Measurements from ENCODE around the gene ADAMTS7.
"Not testable (repeated sequence)": the region's sequence is repeated elsewhere in the genome, so short reads cannot be mapped to it uniquely, and the experiment has no call there.

ADAMTS7 gene

DNA sequence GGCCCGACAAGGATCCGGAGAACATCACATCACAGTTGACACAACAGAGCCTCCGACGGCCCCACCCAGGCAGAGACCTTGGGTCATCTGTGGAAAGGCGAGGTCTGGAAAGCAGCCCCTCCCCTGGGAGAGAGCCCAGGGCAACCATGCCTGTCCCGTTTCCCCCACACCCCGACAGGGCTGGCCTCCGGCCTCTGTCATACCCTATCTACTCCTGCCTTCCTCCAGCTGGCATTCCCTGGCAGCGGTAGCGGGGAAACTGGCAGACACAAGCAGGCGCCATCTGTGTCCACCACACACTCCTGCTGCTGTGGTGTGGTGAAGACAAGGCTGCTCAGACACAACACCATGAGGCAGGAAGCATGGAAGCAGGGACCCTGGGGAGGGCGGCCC is 33.3 kb downstream of the ADAMTS7 start:
- not testable (repeated sequence) for DNase-seq

DNA sequence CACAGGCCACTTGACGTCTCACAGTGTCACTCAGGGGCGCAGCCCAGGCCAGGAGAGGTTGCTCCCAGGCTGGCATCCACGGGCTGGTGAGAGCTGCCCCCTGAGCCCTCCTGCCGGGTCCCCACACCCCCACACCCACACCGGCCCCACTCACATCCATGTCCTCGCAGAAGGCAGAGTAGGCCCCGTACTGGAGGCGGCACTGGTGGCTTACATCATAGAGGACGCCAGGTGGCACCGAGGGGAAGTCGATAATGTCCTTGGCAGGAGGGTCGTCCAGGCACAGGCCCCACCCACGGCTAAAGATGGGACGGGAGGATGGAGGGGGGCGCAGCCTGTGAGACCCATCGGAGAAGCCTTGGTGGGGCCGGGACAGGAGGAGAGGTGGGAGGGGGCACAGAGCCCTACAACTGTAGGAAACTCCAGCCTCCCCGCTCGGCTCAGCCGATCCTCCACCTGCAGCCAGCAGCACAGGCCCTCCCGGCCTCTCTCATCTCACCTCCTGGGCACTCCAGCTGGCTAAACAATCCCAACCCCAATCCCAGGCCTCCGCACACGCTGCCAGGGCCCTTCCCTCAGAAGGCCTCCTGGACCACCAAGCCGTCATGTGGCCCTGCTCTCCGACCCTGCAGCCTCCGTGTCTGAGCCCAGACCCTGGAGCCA is 33.8 kb downstream of the ADAMTS7 start:
- not testable (repeated sequence) for DNase-seq

DNA sequence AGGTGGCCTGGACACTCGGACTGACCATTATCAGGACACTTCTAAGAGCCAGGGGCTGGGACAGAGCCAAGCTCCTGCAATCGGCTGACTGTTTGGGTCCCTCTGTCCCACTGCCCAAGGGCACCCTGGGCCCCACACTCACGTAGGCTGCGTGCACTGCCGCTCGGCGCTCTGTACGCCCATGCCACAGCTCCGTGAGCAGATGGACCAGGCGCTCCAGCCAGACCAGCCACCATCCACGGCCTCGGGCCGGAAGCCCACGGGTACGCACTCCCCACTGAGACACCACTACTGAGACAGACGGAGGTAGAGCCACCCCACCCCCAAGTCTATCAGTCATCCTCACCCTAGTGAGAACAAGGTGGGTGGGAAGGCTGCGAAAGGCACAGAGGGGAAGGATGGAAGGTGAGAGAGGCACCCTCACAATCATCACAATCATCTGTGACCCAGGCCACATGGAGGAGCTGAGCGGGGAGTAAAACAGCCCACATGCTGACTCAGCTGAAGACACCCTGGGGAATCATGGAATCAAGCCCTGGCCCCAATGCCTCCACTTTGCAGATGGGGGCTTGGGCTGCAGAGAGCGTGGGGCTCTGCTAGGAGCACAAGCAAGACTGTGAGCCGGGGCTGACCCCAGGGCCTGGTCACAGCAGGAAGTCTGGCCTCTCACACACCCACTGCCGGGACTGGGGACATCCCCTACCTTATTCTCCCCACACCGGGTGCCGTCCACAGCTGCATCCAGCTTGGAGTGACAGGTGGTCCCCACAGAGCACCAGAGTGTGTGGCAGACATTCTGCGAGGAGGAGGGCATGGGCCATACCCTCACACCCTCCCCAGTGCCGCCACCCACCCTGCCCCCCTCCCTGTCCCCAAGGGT is 35.0 kb downstream of the ADAMTS7 start:
- not testable (repeated sequence) for DNase-seq

DNA sequence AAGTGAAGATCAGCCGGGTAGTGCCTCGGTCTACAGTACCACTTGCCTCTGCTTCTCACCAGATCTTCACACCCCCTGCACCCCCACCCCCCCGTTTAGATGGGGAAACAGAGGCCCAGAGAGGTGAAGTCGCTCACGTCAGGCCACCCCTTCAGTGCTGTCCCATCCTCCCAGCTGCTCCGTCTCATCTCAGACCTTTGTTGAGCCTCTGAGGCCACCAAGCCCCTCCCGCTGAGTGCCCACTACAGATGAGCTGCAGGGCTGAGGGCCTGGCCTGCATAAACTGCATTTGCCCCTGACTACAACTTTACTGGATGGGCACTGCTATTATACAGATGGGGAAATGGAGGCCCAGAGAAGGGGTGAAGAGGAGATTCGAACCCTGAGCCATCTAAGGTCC is 35.8 kb downstream of the ADAMTS7 start:
- DNase-seq: no peak

DNA sequence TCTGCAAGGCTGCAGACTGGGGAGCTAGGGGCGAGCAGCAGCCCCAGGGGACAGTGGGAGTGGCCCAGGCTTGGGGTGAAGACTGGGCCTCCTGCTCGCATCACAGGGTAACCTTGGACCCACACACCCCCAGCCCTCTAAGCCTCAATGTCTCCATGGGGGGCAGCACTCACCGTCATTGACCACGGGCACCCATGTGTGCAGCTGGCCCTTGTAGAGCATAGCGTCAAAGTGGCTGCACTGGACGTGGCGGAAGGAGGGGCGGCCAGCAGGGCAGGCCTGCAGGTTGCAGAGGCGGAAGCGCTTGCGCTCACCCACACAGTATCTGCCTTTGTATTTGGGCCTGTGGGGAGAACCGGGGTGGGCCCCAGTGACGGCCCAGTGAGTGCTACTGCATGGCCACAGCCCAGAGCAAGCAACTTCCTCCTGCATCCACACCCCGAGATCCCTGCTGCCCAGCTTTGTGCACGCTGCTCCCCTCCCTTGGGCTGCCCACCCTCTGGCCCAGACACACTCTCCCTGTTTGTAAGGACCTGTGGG is 36.7 kb downstream of the ADAMTS7 start:
- DNase-seq: not testable (repeated sequence)

DNA sequence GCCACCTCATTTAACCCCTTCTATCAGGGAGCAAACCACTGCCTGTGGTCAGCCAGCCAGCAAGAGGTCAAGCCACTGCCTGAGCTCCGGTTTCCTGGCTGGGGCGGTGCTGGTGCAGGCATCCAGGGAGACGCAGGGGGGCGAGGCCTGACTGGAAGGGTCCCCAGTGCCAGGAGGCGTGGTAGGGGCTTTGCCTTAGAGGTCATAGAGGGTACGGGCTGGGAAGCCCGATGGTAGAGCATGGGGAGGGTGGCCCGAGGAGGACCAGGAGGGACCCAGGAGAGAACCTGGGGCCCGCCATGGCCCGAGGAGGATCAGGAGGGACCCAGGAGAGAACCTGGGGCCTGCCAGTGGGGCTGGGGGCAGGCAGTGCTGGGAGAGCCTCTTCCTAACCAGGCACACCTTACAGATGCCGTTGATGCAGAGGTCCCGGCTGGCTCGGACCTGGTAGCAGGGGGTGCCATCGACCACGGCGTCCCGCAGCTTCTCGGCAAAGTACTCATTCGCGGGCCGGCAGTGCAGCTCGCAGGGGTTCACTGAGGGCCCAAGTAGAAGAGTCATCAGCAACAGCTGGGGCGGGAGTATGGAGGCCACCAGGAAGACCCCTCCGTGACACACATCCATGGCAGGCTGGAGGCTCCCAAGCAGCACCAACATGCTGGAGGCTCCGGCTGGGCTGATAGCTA is 37.4 kb downstream of the ADAMTS7 start:
- not testable (repeated sequence) for DNase-seq

DNA sequence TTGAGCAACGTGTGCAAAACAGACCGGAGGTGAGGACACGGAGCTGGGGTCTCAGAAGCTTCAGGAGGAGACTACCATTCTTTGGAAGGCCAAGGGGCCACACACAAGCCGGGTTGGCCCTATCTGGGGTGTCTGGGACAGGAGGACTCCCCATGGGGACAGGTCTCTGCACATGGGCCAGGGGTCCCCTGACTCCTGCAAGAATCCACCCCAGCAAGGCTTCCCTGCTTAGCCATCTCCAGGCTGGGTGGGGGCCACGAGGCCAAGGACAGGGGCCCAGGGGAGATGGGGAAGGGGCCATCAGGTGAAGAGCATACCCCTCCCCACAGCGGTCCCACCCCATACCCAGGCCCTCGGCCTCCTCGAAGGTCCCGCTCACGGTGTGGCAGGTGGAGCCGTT is 38.5 kb downstream of the ADAMTS7 start:
- DNase-seq: no peak

DNA sequence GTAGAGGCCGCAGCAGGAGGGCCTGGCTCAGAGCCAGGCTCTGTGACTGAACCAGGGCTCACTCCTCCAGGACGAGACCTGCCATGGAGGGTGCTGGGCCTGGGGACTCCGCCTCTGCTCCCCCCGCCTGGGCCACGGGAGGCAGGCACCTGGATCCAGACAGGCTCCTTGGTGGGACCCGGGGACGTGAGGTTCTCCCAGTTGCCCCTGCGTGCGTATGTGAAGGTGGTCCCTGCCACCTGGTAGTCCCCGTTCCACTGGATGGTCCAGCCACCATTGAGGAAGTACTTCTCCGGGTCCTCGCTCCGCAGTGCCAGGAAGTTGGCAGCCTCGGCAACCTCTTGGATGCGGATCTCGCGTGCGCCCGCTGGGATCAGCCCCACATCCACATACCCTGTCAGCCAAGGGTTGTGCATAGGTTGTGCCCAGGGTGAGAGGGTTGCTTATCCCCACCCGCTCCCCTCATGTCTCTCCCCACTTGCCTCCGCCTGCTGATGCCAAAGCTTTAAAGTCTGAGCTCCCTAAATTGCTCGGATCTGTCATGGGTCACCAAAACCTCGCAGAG is 39.7 kb downstream of the ADAMTS7 start:
- DNase-seq: not testable (repeated sequence)

DNA sequence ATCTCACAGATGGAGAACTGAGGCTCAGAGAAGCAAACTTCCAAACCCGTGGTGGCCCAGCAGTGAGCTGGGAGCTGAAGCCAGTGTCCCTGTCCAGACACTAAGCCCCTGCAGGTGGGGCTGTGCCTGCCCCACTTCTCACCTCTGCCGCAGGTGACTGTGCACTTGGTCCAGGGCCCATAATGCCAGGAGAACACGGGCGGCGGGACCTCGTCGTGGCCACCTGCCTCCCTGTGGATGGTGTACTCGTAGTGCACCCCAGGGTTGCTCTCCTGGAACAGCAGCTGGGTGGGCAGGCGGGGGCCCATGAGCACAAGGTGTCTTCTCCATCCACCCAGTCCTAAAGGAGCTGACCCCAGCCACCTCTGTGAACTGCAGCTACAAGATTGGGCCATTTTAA is 40.2 kb downstream of the ADAMTS7 start:
- DNase-seq: not testable (repeated sequence)

DNA sequence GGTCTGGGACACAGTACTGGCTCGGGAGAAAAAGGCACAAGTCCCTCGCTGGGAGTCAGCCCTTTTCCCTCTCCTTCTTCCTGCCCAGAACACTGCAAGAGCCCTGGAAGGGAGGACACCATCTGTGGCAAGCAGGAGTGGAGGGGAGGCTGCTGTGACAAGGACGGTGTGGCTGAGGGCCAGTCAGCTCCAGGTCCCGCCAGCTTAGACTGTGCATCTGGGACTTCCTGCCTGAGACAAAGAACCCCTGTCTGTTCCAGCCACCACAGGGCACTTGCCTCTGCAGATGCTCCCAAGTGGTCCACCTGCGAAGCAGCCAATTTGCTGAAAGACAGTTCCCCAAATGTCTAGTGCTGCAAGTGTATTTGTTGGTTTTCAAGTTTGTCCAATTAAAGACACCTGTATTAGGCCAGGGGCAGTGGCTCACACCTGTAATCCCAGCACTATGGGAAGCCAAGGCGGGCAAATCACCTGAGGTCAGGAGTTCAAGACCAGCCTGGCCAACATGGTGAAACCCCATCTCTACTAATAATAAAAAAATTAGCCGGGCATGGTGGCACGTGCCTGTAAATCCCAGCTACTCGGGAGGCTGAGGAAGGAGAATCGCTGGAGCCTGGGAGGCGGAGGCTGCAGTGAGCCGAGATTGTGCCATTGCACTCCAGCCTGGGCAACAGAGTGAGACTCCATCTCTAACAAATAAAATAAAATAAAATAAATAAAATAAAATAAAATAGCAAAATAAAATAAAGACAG is 41.6 kb downstream of the ADAMTS7 start:
- DNase-seq: not testable (repeated sequence)

DNA sequence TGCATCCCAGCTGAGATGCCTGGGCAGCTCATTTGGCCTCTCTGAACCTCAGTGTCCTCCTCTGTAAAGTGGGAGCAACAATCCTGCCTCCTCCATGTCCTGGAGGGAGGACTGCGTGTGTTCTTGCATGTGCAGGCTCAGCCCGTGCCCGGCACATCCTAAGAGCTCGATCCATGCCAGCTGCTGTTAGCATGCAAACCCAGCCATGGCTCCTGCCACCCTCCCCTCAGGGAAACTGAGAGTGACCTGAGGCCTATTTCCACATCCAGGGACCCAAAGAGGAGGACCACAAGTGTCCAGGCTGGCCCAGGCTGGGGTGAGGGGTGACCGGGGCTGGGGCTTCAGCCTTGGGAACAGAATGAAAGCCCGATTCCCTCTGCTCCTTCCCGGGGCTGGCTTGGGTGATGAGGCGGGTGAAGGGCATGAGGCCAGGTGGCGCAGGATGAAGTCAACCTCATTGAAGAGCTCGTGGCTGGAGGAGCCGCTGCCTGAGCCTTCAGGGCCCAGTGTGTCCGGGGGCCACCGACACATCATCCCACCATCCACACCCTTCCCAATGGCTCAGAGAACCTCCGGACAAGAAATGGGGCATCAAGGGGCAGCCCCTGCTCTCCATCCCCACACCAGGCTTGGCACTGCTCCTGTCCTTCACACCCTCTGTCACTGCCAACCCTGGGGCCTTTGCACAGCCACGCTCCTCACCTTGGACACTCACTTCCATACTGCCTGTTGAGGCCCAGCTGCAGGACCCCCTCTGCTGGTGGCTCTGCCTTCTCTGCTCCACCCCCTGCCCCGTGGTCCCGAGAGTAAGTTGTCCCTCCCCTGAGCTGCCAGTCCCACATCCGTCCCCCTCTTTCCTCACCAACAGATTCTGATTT is 42.5 kb downstream of the ADAMTS7 start:
- no peak for DNase-seq

DNA sequence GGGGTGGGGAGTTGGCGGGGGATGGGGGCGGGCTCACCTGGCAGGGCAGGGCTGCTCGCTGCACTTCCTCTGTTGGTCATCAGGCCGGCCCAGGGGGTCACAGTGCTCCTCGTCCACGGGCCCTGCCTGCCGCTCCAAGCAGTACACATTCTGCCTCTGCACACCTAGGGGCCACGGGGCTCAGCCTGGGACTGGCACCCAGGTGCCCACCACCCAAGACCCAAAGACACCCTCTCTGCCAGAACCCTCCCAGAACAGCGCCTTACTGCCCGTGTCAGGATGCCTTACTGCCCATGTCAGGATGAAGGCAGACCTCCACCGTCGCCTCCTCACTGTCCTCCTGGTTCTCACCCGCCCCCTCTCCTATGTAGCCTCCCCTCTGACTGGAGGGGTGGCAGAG is 43.2 kb downstream of the ADAMTS7 start:
- no peak for DNase-seq

DNA sequence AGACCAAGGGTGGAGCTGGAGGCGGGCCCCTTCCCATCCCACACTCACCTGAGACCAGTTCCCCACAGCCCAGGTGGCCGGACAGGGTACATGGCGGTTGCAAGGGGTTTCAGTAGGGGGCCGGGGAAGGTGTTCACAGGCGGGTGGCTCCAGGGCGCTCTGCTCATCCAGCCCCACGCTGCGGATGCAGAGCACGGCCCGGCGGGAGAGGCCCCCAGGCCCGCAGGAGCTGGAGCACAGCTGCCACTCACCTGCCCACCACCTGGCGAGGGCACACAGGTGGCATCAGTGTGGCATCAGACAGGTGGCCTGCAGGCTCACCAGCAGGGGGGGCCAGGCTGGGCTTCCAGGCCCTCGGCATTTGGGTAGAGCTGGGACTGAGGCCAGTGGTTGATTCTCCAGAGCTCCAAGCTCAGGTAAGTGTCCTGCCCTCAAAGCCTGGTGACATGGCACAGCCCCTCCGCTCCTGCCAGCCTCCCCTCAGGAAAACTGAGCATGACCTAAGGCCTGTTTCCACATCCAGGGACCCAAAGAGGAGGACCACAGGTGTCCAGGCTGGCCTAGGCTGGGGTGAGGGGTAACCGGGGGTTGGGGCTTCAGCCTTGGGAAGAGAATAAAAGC is 43.8 kb downstream of the ADAMTS7 start:
- DNase-seq: no peak

DNA sequence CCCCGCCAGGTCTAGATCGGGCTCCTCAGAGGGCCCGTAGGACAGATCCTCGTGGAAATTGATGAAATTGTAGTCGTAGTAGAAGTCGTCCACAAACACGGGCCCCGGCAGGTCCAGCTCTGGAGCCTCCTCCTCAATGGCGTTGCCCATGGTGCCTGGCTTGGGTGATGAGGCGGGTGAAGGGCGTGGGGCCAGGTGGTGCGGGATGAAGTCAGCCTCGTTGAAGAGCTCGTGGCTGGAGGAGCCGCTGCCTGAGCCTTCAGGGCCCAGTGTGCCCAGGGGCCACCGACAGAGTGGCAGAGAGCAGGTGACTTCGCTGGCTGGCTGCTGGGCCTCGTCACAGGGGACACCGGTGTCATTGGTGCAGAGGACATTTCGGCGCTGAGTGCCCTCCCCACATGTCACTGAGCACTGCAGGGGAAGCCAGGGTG is 44.6 kb downstream of the ADAMTS7 start:
- not testable (repeated sequence) for DNase-seq

DNA sequence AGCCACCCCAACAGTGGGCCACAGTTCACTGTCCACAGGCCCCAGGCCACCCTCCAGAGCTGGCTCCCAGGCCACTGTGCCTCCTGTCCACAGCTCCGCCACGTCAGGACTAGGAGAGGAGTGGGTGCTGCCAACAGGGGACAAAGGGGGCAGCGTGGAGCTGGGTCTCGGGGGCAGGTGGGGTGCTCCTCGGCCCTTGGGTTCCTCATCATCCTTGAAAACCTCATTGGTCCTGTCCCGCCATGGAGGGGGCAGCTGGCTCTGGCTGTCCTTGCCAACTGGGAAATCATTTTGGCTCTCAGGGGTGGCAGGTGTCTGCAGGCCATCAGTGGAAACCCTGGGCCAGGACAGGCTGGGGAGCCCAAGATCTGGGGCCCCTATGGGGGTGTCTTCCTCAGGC is 45.2 kb downstream of the ADAMTS7 start:
- DNase-seq: no peak

DNA sequence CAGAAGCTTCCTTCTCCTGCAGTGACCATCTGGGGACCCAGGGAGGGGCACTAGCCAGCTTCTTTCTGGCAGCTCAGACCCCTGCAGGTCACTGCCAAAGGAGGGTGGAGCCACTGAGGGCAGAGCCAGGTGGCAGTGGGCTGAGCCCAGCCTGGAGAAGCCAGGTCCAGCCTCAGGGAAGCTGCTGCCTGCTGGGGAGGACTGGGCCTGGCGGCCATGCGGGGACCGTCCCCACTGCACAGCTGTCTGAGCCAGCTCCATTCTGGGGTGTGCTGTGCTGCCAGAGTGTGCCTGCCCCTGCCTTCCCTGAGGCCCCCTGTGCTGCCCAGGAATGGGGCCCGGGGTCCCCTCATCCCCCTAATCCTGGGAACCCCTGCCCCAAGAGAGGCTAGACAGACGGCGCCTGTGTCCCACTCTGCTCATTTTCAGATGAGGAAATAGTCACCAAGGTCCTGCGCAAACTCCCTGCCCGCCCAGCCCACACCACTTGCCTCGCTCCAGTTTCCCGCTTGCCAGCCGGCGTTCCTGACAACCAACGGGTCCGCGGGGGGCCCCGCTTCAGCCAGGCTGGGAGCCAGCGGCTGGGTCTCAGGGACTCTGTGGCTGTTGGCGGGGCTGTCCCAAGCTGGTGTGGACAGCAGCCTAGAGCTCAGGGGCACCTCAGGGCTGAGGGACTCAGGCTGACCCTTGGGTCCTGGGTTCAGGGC is 46.0 kb downstream of the ADAMTS7 start:
- not testable (repeated sequence) for DNase-seq

DNA sequence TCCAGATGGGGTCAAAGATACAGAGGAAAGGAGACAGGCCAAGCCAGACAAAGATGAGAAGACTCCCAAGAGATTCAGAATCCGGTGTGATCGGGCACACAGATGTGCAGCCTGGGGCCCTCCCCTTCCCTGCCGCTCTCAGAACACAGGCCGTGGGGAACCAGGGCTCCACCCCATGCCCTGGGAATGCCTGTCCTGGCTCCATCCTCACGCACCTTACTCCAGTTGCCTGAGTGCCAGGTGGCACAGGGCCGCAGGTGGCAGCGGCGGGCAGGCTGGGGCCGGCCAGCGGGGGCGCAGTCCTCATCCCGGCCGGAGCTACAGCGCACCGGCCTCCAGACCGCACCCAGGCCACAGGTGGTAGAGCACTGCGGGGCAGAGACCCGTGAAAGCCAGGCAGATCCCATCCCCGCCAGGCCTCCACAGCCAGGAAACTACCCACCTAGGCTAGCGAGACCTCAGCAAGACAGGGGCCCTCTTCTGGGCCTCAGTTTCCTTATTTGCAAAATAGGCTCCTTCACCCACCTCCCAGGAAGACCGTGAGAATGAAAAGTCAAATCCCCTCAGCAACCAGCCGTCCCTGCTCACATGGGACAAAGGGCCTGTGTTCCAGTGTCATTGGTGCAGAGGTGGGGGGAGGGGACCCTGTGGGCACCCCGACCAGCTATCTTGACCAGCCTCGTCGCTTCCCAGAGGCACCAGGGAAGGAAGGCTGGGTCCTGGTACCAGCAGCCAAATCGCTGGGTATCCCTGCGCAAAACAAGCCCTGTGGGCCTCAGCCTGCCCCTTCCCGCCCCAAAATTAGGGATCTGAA is 46.7 kb downstream of the ADAMTS7 start:
- DNase-seq: not testable (repeated sequence)

DNA sequence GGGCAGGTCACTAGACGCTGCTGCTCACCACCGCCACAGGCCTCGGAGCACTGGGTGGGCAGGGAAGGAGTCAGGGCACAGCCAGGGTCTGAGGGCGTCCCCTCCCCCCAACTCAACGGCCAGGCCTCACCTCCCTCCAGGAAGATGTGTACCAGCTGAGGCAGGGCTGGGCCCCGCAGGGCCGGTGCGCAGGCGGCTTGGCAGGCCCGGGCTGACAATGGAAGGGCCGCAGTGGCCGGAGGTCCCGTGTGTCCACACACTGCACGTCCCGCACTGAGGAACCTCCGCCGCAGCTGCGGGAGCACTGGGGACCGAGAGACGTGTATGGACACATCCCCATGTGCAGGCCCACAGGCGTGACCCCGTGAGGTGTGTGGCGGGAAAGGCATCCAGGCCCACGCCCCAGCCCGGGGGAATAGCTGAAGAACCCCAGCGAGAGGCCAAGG is 47.4 kb downstream of the ADAMTS7 start:
- no peak for DNase-seq
